MCF 10A (cell line): Measurements from ENCODE around the gene LHFPL2. TPM values are rescaled to one million over a fixed set of nuclear protein-coding genes. Genes with fewer than 3 reads are reported as not detected.
A peak's percentile ranks its signal among the peaks of the same experiment; 100 is the strongest.

Experiments used
- BruUV-seq: library from RNA; stranded (reverse); fragments of 400-500 nt; replicated peaks from 2 replicates; lab custom pipeline; 2021; lab: Mats Ljungman, UMichigan
- CTCF ChIA-PET: fragments of 300-600 bp; sonication (Branson Sonifier 250); formaldehyde crosslinking; extraction: SDS; loops from one replicate; lab custom pipeline; 2021; ENCODE audit warnings: antibody characterized with exemption, inconsistent platforms; lab: Yijun Ruan, JAX
- POLR2A ChIA-PET: fragments of 300-600, 350-650 bp; sonication (Branson Sonifier 250); formaldehyde crosslinking; extraction: SDS; loops from one replicate; lab custom pipeline; 2020; ENCODE audit warnings: antibody characterized with exemption, inconsistent platforms; lab: Yijun Ruan, JAX
- DNase-seq: peaks from one replicate; pipeline ENCODE4 v3.0.0-alpha.2; 2018; ENCODE audit not compliant: unreplicated experiment
- H3K27ac Mint-ChIP-seq: one replicate; pipeline ENCODE4 v1.8.0; 2022; ENCODE audit warnings: mild to moderate bottlenecking, low read depth, mixed read lengths; ENCODE audit not compliant: unreplicated experiment
- H3K27me3 Mint-ChIP-seq: one replicate; pipeline ENCODE4 v1.8.0; 2022; ENCODE audit warnings: mixed read lengths; ENCODE audit not compliant: insufficient read depth, unreplicated experiment
- H3K36me3 Mint-ChIP-seq: one replicate; pipeline ENCODE4 v1.8.0; 2022; ENCODE audit warnings: mild to moderate bottlenecking, moderate library complexity, mixed read lengths; ENCODE audit not compliant: insufficient read depth, unreplicated experiment
- H3K4me1 Mint-ChIP-seq: one replicate; pipeline ENCODE4 v1.8.0; 2022; ENCODE audit warnings: mixed read lengths; ENCODE audit not compliant: insufficient read depth, unreplicated experiment
- H3K4me3 Mint-ChIP-seq: one replicate; pipeline ENCODE4 v1.8.0; 2022; ENCODE audit warnings: mild to moderate bottlenecking, moderate library complexity, mixed read lengths; ENCODE audit not compliant: unreplicated experiment
- H3K9me3 Mint-ChIP-seq: one replicate; pipeline ENCODE4 v1.8.0; 2022; ENCODE audit warnings: mixed read lengths; ENCODE audit not compliant: unreplicated experiment
- intact Hi-C: fragments of 100-400 bp; cut with micrococcal nuclease; formaldehyde crosslinking; loops from 2 replicates; pipeline ENCODE4 v1.14.1; 2022
- total RNA-seq: library from RNA; stranded (reverse); gene quantifications from 2 replicates; pipeline ENCODE4 v1.2.3, GENCODE V29; 2022
- TF ChIP-seq, protein P1 (sequence below): fragments of 200-600 bp; IDR thresholded peaks from one replicate; pipeline ENCODE4 v1.8.0; 2022; ENCODE audit warnings: antibody characterized with exemption, mild to moderate bottlenecking; ENCODE audit not compliant: unreplicated experiment

Gene LHFPL2
- total RNA-seq, 1 experiment from 2014 or later, result 45.9 TPM

DNA sequence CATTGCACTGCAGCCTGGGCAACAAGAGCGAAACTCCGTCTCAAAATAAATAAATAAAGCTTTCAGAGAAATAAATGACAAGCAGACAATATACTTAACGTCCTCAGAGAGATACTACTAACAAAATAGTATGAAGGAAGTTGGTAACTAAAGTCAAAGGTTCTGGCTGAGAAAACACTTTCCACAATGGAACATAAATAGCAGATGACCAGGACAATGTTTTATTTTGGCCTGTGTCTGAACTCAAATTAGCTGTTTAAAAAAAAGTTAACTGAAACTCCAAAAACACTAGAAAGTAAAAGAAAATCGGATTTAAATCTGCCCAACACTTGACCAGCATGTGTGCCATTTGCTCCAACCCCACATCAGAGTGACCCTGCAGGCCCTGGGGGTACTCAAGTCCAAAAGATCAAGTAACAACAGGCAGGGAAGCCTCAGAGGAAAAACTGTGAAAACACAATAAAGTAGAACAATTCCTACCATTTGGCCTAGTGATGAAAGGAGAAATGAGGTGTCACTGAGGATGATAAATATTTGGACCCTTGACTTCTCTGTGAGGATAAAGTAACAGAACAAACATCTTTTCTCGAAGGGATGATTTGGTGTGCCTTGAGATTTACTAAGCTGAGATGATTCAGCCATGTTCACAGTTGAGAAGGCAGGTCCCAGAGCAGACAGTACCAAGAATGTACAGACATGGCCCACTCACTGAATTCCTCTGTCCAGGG lies 47.7 kb downstream of the LHFPL2 start:
- Mint-ChIP-seq H3K27ac (no peak overlapping the region), H3K4me3 (no peak overlapping the region), H3K9me3 (no peaks in the 10 kb centered on the region), H3K4me1 (peaks cover 23% of the 10 kb centered on the region), H3K36me3 (peaks cover 19% of the 10 kb centered on the region), H3K27me3 (no peaks in the 10 kb centered on the region)
- ChIA-PET POLR2A (interaction anchor here (0.6 to 0.8 kb wide), 2 partner anchors 40 to 75 kb away, joined by 3 to 4 read pairs; no protein-coding TSS in a partner anchor), CTCF (interaction anchor here (0.6 to 1.5 kb wide), 2 partner anchors 11 to 155 kb away, joined by 3 read pairs; no protein-coding TSS in a partner anchor)
- no peak for DNase-seq
- intact Hi-C loops, result no loop called here
- TF ChIP-seq, protein P1, sequence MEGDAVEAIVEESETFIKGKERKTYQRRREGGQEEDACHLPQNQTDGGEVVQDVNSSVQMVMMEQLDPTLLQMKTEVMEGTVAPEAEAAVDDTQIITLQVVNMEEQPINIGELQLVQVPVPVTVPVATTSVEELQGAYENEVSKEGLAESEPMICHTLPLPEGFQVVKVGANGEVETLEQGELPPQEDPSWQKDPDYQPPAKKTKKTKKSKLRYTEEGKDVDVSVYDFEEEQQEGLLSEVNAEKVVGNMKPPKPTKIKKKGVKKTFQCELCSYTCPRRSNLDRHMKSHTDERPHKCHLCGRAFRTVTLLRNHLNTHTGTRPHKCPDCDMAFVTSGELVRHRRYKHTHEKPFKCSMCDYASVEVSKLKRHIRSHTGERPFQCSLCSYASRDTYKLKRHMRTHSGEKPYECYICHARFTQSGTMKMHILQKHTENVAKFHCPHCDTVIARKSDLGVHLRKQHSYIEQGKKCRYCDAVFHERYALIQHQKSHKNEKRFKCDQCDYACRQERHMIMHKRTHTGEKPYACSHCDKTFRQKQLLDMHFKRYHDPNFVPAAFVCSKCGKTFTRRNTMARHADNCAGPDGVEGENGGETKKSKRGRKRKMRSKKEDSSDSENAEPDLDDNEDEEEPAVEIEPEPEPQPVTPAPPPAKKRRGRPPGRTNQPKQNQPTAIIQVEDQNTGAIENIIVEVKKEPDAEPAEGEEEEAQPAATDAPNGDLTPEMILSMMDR, result no peak
- BruUV-seq, result no TSS peak

DNA sequence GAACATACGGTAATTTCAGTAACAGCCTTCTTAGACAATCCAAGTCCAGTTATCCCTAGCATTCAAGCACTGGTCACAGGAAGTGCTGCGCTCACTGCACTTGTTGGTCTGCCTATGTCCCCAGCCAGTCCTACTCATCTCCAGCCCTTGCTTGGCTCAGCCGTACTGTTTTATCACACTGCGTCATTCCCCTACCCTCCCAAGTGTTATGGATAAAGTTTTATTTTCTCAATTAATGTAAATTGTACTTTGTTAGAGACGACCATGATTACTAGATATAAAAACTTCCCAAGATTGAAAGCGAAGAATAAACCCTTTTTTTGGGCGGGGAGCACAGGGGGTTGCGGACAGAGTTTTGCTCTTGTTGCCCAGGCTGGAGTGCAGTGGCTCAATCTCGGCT lies 49.6 kb downstream of the LHFPL2 start:
- ChIA-PET CTCF (interaction anchor here (0.6 kb wide), 1 partner anchor 94 kb away, joined by 3 read pairs; no protein-coding TSS in a partner anchor), POLR2A (no interaction called here)
- Mint-ChIP-seq H3K9me3 (no peaks in the 10 kb centered on the region), H3K4me3 (no peak overlapping the region), H3K4me1 (peaks cover 24% of the 10 kb centered on the region), H3K36me3 (peaks cover 21% of the 10 kb centered on the region), H3K27ac (no peak overlapping the region), H3K27me3 (no peaks in the 10 kb centered on the region)
- DNase-seq, result no peak
- intact Hi-C loops, result loop anchor here (5.0 kb wide), 1 partner anchor 38 kb away; no protein-coding TSS in a partner anchor
- BruUV-seq, result no TSS peak
- TF ChIP-seq, protein P1, result no peak

DNA sequence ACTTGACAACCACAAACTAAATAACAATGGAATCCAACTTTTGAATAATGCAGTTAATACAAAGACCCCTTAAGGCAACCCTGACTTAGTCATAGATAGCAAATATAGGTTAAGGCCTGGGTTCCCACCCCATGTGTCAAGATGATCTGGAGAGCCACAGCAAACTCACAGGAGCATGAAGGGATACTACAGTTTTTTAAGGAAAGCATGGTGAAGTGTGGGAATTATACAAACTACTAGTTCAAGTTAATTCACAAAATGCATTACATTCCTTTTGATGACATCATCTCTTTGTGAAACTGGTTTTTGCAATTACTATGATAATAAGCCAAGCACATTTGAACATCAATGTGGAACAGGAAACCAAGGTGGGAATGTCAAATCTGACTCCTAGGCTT lies 50.6 kb downstream of the LHFPL2 start:
- Mint-ChIP-seq H3K36me3 (peaks cover 30% of the 10 kb centered on the region), H3K4me1 (peaks cover 29% of the 10 kb centered on the region), H3K27ac (no peak overlapping the region), H3K9me3 (no peaks in the 10 kb centered on the region), H3K27me3 (no peaks in the 10 kb centered on the region), H3K4me3 (no peak overlapping the region)
- BruUV-seq, result no TSS peak
- intact Hi-C loops, result loop anchor here (5.0 kb wide), 1 partner anchor 39 kb away; no protein-coding TSS in a partner anchor
- peak; percentile 57 for DNase-seq
- TF ChIP-seq, protein P1, result no peak
- ChIA-PET CTCF (no interaction called here), POLR2A (interaction anchor here (0.6 kb wide), 1 partner anchor 10 kb away, joined by 3 read pairs; no protein-coding TSS in a partner anchor)
